Transverse colon (tissue), 4 donors: ENCODE results near the gene FAM241B.

Experiments
- POLR2A ChIP-seq: fragments of 450-650 bp; IDR thresholded peaks from one replicate; pipeline ENCODE4 v1.6.1; 2016; ENCODE audit warnings: antibody characterized with exemption, mild to moderate bottlenecking, moderate library complexity
- POLR2AphosphoS5 ChIP-seq, 3 donors: sonication (generic); formaldehyde crosslinking; IDR thresholded peaks; one replicate each; pipeline ENCODE4 v1.6.1; 2016; ENCODE audit warnings: antibody characterized with exemption in 3 of 3
- TF ChIP-seq, protein P1 (sequence below), 5 experiments: fragments of 200-600 bp in 3 of 5; fragments of 450-650 bp in 2 of 5; sonication (generic) in 3 of 5; IDR thresholded peaks; 1 replicate in 2 of 5; 2 replicates in 3 of 5; pipeline ENCODE4 v1.5.1; 2016 to 2017; ENCODE audit warnings: antibody characterized with exemption in 5 of 5, inconsistent platforms in 3 of 5, mild to moderate bottlenecking in 2 of 5, moderate library complexity in 1 of 5

DNA sequence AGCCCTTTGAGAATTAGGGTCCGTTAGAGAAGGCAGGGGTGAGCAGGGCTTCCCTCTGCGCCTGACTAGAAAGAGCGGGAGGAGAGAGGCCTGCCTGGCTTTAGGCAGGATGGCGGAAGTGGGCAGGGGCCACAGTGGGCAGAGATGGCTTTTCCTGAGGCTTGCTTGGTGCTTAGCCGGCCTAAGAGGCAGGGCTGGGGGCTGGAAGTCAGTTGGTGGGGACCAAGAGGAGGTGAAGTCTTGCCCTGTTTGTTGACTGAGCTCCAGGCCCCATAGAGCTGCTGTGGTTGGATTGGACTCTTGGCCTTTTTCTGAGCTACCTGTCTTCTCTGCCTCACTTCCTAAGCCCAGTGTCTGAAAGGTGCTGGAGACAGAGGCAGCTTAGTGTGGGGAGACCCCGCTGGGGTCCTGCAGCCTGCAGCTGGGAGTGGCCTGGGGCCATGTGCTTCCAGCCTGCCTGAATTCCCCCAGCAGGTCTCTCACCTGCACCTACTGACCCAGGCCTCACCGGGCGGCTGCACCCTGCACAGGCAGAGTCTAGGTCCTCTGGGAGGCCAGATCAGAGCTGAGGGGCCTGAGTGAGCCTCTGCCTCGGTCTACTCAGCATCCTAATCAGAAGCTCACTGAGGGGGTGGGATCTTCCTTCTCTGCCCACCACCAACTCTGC lies 4.8 kb downstream of the FAM241B start:
- TF ChIP-seq, protein P1, sequence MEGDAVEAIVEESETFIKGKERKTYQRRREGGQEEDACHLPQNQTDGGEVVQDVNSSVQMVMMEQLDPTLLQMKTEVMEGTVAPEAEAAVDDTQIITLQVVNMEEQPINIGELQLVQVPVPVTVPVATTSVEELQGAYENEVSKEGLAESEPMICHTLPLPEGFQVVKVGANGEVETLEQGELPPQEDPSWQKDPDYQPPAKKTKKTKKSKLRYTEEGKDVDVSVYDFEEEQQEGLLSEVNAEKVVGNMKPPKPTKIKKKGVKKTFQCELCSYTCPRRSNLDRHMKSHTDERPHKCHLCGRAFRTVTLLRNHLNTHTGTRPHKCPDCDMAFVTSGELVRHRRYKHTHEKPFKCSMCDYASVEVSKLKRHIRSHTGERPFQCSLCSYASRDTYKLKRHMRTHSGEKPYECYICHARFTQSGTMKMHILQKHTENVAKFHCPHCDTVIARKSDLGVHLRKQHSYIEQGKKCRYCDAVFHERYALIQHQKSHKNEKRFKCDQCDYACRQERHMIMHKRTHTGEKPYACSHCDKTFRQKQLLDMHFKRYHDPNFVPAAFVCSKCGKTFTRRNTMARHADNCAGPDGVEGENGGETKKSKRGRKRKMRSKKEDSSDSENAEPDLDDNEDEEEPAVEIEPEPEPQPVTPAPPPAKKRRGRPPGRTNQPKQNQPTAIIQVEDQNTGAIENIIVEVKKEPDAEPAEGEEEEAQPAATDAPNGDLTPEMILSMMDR (IDR thresholded peaks at IDR 0.05): no peak
- TF ChIP-seq POLR2A (no peak), POLR2AphosphoS5 (IDR thresholded peaks at IDR 0.05) (no peak)
